ENCODE measurements around the gene AUTS2.

The AUTS2 gene

DNA sequence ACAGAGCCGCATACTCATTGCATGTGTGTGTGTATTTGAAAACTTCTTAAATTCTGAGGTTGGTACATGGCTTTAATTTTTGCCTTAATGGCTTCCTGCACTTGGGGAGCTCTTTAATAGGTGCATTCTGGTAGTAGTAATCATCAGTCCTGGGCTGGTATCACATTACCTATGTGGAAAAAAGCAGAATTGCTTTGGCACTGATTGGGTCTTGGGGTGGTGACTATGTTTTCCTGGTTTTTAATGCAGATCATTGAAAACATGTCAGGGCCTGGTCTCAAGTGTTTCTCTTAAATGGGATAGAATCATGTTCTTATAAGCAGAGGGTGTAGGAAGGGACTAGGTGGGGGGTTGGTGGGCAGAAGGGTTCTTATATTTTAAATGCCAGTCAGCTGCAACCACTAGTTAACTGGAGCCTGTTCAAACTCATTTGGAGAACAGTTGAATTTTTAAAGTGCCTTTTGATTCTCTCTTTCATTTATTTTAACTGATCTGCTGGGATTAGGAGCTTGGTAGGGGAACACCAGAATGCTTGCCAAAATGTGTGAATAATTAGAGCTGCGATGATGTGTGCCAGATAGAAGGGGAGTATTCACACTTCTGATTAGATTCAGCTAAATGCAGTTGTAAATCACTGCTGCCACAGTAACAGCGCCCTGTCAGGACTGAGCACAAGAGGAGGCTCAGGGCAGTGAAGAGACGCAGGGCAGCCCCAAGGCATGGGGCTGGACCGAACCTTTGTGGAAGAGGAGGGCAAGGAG lies 900.1 kb downstream of the AUTS2 start:
- peak; percentile 33 for DNase-seq

DNA sequence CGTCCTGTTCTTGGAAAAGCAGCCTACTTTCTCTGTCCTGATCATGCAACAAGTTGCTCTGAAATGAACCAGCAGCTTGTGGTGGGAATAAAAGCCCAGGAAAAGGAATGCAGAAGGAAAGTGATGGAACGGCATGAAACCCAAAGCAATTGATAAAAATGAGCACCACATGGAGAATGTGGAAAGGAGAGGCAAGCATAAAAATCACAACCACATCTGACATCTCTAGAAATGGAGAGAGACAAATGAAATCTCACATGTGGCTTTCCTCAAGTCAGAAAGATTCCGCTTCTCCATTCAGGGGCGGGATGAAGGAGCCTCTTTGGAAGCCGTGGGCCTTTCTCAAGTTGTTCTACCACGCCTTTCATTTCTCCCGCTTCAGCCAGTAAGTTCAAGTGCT lies 902.0 kb downstream of the AUTS2 start:
- DNase-seq = no peak

DNA sequence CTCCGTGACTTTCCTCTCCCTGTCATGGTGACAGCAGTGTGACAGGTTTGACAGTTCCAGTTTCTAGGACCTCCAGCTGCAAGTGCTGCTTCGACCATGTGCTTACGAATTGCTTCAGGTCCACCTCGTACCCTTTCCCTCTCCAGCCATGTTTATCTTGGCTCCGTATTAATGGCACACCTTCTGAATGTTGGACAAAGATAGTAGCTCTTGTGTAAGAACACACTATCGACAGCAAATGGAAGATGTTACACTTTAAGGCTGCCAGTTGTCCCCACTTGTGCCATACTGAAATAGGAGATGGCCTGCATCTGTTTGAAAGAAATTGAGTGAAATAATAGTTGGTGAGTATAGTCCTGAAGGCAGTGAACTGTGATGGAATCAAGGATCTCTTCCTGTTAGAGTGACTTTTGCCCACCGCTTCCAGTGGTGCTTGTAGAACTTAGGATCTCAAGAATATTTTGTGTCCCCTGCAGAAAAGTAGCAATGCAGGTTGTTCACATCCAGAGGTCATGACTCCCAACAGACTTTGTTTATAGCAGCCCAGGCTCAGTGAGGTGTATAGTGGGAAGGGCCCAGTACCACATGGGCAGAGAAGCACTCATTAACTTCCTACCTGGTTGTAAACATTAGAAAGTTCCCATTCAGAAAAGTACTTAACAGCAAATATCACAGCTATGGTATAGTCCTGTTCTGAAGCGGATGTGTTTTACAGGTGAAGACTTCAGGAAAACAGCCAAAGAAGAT lies 904.0 kb downstream of the AUTS2 start:
- DNase-seq = no peak

DNA sequence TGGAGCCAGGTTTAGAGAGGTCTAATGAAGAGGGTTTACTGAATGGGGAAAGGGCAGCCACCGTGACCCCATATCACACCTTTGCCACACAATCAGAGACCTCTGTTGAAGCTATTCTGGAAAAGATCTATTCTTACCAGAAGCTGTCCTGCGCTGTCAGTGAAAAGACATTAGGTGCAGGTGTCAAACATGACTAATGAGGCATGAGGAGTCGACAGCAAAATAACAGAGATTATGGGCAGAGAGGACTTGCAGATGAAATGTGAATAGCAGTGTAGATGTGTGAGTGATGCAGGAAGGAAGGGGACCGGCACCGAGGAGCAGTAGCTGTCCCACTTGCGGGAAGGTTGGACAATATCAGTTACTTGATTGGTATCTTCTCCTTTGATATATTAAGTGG lies 906.0 kb downstream of the AUTS2 start:
- no peak for DNase-seq

DNA sequence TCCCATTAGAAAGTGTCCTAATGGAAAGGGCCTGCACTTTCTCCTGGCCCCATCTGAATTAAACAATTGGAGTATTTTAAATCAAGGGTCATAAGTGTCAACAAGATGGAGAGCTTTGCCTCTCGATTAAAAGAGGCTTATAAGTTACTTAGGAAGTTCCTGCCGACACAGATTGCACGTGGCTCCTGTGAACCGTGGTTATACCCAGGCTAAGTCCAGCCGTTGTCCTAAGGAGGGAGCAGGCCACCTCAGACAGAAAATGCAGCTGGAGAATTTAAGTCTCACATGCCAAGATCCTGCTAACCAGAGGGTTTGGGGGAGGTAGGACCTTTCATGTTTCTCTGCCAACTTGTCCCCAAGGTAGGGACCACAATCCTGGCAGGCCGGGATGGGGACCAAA lies 907.2 kb downstream of the AUTS2 start:
- DNase-seq = no peak

DNA sequence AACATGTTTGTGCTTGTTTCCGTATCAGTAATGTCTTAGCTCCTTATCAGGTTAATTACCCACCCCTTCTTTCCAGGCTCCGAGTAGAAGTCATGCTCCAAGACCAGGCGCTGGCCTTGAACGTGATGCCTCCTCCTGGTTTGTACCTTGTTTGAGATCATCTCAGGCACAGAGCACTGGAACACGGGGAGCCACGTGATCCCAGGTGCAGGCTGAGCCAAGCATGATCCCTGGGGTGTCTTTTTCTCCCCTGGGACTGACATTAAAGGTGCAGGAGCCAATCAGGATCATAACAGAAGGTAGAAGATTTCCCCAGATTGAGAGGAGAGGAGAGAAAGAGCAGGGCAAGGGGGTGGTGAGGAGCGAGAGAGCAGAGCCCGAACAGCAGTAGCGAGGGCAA lies 907.6 kb downstream of the AUTS2 start:
- DNase-seq = peak; percentile 50

DNA sequence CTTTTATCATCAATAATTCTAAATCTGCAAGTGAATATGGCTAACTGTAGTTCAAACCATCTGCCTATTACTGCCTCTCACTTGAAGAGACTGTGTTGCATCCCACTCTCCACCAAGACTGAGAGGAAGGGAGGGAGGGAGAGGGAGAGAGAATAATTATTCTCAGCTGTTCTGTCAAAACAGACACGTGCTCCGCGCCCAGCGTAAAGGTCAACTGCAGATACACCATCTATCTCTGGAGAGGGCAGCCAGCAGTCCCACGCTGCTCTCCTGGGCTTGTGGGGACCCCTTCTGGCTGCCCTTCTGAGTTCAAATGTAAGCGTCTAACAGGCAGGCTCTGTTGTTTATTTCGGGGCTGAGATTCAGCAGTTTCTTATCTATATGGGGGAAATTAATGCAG lies 908.2 kb downstream of the AUTS2 start:
- DNase-seq = no peak

DNA sequence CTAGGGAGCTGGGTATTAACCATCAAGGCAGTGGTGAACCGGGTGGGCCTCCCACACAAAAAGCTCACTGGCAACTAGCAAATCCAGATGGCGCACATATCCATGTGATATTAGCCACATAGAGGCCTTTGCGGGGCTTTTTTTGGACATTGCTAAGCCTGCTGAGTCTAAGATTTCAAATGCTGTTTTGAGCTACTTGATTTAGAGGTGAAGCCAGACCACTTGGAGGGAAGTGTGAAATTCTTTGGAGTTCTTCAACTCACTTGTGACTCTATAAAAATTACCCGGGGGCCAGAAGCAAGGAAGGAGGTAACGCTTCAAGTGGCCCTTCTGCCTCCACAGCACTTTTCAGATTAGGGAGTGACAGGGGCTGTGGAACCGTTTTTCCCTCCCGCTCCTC lies 913.9 kb downstream of the AUTS2 start:
- DNase-seq = no peak

DNA sequence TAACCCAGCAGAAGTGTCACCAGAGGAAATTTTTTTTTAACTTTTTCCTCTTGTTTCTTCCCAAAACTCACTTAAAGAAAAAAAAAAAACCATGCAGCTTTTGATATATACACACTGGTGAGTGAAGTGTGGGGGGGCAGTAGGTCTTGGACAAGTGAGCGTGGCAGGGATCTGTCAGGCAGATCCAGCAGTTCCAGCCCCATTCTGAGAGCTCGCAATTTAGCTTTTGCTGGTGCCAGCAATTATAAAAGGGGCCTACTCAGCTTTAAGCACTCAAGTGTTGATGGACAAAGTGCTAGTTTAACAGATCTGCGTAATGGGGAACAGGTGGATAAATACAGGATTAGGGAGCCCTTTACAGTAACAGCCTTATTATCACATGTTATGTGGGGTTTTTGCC lies 914.5 kb downstream of the AUTS2 start:
- no peak for DNase-seq

DNA sequence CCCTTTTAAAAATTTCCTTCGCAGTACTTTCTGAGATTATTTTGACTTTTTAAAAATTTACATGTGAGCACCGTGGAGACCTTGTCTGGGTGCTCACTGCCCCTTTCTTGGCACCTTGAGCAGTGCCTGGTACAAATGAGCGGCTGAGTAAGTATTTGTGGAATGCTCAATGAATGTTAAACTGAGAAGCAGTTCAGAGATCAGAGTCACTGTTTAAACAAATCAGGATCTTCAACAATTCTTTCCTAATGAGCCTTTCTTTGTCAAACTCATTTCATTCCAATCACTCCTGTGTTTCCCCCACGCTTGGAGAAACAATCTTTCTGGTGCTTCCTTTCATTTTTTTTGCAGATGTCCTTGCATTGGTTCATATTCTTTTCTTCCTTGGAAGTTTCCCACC lies 922.3 kb downstream of the AUTS2 start:
- no peak for DNase-seq

DNA sequence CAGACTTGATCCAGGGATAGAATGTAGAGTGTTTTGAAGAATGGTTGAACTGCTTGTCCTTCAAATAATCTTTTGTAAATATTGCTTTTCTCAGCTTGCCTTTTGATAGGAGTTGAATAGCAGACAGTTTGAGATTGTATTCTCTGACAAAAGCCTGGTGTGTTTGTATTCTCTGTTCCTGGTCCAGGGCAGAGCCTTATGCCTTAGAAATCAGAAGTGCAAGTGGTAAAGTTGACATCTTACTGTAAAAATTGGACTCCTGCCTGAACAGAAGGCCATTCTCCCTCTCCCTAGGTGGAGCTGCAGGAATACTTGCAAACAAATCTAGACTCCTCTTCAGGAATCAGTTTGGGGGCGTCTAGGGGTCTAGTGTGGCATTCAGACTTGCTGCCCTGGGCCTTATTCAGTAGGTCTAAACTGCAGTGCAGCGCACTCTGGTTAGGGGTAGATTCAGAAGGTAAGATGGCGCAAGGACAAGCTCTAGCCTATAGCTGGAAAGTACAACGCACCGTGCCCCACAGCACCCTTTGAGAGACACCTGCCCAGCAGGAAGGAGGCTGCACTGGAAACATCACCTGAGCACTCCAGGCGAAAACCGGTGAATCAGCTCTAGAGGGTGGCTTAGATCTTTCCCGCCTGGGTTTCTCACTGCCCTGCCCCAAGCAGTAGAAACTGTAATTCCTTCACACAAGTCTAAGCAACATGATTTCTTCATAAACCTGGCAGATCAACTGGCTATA lies 925.1 kb downstream of the AUTS2 start:
- DNase-seq = no peak

DNA sequence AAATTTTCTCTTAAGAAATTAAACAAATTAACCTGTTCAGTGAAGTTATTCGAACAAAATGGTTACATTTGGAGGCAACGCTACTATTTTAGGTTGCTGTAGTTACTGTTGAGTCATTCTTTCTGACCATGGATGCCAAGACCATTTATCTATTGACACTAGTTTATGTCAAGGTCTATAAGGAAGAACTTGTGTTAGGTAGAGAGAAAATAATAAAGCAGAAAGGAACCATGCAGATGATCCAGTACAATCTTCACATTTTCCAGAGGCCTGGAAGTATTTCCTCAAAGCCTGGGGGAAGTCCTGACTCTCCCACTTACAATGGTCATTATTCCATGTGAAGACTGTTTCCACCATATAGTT lies 925.7 kb downstream of the AUTS2 start:
- no peak for DNase-seq

DNA sequence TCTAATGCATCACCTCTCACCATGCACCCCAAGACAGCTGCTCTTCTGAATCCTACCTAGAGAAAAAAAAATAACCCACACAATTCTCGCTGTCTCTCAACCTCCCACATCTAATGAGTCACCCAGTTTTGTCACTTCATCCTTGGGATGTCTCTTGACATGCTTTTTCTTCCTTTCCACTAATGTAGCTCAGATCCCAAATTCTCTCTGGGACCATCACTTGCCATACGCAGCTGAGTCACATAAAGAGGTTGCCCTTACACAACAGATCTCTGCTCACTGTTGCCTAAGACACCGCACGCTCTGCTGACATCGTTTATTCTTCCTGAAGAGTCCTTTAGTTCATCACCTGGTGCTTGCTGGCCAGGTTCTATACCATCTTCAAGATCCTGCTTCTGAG lies 927.7 kb downstream of the AUTS2 start:
- no peak for DNase-seq

DNA sequence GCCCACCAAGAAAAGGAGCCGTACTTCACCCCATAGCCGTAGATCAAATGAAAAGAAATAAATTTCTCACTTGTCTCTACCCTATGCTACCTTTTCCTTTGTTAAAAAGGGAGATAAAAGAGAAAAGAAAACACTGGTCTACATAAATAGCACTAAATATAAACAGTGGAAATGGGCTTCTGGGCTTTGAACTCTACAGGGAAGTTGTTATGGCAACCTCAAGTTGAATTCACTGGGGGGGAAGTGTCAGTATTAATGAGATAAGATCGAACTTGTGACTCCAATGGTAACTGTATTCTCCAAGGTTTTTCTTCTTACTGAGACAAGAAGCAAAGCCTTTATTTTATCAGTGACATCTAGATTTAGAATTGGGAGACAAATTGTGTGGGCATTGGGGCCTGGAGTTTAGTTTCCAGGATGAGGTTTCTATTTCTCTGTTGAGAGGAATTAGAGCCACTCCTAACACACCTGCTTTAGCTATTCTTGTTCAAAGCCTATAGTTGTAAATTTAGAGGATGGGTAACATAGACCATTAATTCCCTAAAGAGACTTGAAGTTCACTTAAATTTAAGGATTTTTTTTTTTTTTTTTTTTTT lies 929.3 kb downstream of the AUTS2 start:
- no peak for DNase-seq

DNA sequence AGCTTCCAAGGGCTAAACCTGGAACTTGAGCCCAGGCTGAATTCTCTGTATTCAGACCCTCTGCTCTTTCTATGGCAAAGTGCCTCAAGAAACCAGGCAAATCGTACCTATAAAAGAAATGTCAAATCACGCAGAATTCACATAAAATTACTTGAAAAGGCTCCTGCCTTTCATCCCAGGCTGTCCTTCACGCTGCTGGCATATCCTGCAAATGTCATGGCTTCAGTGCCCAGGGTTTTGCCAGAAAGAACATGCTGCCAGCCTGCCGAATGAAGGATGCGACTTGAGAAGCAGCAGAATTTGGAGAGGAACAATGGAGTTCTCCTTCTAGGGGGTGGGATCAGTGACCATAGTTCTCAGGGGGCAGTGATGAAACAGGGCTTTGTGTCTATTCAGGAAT lies 931.2 kb downstream of the AUTS2 start:
- DNase-seq = no peak

DNA sequence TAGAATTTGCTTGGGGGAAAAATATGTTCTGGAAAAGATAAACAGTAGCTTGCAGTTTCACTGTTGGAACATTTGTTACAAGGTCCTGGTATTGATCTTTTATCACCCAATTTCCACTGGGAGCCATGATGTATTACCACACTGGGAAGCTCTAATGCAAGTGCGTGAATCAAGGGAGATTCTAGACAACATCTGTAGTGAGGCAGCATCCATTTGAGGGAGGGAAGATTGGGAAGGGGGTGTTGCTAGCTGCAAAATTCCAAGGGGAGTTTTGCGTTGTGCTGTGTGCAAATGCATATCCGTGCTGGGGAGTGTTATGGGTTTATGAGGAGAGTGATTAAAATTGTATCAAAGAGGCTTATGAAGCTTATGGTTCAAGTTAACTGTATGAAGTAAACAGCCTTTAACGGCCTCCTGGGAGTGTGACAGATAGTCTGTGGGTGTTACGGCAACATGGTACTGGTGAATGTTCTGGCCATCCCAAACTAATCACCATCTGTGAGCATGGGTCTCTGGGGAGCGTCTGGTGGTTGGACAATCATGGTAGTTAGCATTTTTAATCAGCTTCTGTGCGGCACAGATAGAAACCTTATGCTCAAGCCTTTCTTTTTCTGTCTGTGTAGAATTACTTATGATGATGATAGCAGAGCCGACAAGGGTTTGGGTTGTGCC lies 931.8 kb downstream of the AUTS2 start:
- no peak for DNase-seq

DNA sequence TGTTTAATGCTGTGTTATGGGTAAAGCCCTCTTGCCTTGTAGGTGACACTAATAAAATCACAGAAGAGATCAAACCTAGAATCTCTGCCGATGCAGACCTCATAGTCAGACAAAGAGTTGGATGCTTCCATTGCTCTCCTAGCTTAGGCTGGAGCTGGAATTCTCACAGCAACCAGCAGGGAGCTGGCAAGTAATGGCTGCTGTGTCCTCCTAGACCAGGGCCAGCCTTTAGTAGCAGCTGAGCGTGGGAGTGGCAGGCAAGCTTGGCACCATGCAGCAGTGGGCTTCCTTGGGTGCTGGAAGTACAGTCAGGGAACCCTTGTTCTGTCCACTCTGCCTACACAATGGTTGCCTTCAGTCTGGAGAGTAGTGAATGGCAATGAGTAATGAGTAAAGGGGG lies 935.3 kb downstream of the AUTS2 start:
- no peak for DNase-seq

DNA sequence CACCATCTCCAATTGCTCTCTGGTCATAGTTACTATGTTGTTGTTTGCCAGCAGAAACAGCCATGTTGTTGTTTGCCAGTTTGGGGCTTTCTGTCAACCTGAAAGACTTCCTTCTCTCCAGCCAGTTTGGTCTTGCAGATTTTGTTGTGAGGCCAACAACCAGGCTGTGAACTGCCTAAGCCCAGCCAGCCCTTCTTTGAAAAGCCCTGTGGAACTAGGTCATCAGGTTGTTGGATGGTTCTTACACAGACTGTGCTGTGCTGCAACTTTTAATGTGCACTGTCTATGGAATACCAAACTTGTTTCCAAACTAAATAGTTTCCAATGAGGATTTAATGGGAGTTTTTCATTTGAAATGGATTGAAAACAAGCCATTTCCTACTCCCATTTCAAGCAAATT lies 940.9 kb downstream of the AUTS2 start:
- DNase-seq = no peak

DNA sequence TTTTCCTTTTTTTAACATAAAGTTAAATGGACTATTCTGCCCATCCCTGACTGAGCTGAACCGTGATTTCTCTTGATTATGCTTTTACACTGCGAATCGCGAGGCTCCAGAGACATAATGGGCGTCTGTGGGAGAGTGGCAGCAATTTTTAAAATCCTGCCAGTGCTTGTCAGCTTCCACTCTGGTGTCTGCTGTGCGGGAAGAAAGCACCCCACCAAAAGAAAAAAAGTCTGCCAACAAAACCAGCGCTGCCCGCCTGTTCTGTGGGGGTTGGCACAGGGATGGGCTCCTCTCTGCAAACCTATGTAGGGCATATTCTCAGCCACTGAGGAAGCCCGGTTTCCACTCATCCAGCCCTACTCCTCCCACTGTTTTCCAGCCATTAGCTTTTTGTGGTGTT lies 941.3 kb downstream of the AUTS2 start:
- no peak for DNase-seq

DNA sequence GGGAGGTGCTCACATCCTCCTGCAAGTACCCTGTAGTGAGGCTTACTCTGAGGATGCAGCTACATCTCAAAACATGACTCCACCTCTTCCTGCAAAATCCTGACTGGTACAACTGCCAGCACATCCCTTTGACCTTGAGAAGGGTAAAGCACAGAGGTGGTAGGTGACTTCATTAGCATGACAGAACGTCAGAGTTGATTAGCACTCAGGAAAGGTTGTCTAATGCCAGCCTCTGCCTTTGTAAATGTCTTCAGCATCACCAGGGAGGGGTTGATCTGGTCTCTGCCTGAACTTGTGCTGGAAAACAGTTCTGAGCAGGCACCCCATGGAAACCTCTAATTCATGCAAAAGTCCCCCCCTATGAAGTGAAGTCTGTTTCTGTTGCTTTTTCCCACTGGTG lies 942.4 kb downstream of the AUTS2 start:
- no peak for DNase-seq

DNA sequence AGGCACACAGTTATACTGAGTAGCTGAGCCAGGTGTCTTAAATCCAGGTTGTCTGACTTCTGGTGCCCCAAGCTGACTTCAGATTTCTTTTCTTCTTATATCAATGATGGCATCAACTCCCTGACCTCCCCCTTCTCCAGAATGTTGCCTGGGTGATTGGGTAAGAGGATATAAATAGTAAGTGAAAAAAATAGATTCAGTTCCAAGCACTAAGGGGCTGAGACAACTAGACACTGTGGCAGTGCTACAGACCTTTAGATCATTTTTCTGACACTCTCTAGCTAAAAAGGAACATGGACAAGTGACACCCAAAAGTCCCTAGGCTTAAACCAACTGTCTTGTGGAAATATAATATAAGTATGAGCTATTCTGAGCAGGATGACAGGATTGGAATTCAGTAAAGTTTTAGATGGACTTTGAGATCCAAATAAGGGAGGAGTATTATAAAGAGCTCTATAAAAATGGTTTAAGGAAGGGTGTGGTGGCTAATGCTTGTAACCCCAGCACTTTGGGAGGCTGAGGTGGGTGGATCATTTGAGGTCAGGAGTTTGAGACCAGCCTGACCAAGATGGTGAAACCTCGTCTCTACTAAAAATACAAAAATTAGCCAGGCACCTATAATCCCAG lies 944.6 kb downstream of the AUTS2 start:
- no peak for DNase-seq

DNA sequence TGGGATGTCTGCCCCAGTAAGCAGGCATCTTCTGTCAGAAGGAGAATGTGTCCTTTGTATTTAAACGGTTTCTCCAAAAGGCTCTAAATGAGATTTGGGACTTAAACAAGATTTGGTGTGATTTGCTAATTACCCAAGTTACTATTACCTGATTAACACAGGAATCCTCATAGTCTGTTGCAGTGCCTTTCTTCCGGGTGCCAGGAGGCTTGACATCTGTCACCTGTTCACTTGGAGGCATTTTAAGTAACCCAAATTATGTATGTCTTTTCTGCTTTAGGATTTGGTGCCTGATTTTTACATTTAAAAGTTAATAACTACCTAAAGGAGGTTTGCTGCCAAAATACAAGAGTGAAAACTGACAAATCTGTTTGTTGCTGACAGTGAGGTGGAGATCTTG lies 945.7 kb downstream of the AUTS2 start:
- no peak for DNase-seq

DNA sequence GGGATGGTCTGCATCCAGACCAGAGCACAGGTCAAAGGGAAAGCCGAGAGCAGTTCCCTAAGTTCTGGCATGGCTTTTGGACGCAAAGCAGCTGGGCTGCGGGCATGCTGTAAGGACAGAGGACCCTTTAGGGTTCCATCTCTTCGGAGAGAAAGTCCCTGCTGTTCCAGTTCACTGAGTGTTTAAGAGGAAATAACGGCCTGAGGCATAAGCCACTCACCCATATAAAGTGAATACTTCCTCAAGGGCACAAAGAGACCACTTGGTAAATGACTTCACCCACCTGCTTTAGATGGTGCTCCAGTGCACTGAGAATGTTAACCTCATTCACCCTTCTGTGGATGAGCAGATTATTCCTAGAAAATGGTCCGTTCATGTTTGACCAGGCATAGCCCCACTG lies 946.9 kb downstream of the AUTS2 start:
- DNase-seq = no peak
